HG03432 (cell line): Measurements from ENCODE around the gene WDFY4.

Experiments
- ATAC-seq: cut with Tn5 transposase; IDR thresholded peaks from one replicate; pipeline ENCODE4 v1.9.1; 2021; ENCODE audit warnings: mild to moderate bottlenecking, moderate library complexity; ENCODE audit not compliant: unreplicated experiment

Gene WDFY4

GRCh38 chr10:48683868-48684267 is 805 bp upstream of the WDFY4 start:
- ATAC-seq, result no peak

GRCh38 chr10:48684463-48684791 is 246 bp upstream of the WDFY4 start:
- no peak for ATAC-seq

GRCh38 chr10:48685731-48686130 is 1.1 kb downstream of the WDFY4 start:
- ATAC-seq, result no peak

GRCh38 chr10:48690791-48691660 is 6.4 kb downstream of the WDFY4 start:
- ATAC-seq, result no peak

GRCh38 chr10:48691812-48692528 is 7.3 kb downstream of the WDFY4 start:
- no peak for ATAC-seq

GRCh38 chr10:48692748-48693147 is 8.1 kb downstream of the WDFY4 start:
- no peak for ATAC-seq

GRCh38 chr10:48693206-48693605 is 8.5 kb downstream of the WDFY4 start:
- ATAC-seq, result no peak

- ATAC-seq, result no peak
These were observed 9.8 kb downstream of the WDFY4 start for GRCh38 chr10:48694371-48695030.

- no peak for ATAC-seq
These were observed 11.2 kb downstream of the WDFY4 start for GRCh38 chr10:48695636-48696534.

- ATAC-seq, result no peak
These were observed 11.8 kb downstream of the WDFY4 start for GRCh38 chr10:48696535-48696873.

GRCh38 chr10:48697091-48697490 is 12.4 kb downstream of the WDFY4 start:
- no peak for ATAC-seq

GRCh38 chr10:48697821-48698764 is 13.4 kb downstream of the WDFY4 start:
- ATAC-seq, result no peak

- ATAC-seq, result no peak
These were observed 14.4 kb downstream of the WDFY4 start for GRCh38 chr10:48699011-48699627.

GRCh38 chr10:48700071-48700470 is 15.4 kb downstream of the WDFY4 start:
- no peak for ATAC-seq

GRCh38 chr10:48700493-48700892 is 15.8 kb downstream of the WDFY4 start:
- no peak for ATAC-seq

- no peak for ATAC-seq
These were observed 16.6 kb downstream of the WDFY4 start for GRCh38 chr10:48701139-48701901.

- no peak for ATAC-seq
These were observed 17.3 kb downstream of the WDFY4 start for GRCh38 chr10:48701941-48702340.

- no peak for ATAC-seq
These were observed 19.0 kb downstream of the WDFY4 start for GRCh38 chr10:48703531-48704122.
